Measurements from ENCODE around the gene KCNC4.

DNA sequence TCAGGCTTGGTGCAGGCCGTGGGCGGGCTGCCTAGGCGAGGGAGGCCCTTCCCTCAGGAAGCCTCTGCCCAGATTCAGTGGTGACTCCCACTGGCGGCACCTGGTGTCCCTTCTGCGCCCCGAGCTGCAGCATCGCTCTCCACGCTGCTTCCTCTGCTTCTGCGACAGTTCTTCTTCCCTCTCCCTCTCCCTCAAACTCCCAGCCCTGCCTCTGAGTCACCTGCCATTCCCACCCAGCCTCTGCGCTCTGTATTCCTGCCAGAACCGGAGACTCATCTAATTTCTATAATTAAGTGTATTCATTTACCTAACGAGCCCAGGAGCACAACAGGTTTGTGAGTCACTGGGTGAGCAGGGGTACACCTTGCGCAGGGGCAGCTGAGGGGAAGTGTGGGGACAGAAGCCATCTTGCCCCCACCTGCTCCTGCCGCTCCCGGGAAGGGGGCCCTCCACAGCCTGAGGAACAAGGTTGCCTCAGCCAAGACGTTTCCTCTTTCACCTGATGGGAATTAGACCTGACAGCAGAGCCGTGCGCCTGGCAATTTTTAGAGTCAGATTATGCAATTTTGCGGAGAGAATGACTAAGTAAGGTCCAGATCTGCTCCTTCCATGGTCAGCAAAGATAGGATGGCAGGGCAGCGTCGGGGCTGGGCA, 19.4 kb downstream of the KCNC4 start:
- TF ChIP-seq, protein P1, sequence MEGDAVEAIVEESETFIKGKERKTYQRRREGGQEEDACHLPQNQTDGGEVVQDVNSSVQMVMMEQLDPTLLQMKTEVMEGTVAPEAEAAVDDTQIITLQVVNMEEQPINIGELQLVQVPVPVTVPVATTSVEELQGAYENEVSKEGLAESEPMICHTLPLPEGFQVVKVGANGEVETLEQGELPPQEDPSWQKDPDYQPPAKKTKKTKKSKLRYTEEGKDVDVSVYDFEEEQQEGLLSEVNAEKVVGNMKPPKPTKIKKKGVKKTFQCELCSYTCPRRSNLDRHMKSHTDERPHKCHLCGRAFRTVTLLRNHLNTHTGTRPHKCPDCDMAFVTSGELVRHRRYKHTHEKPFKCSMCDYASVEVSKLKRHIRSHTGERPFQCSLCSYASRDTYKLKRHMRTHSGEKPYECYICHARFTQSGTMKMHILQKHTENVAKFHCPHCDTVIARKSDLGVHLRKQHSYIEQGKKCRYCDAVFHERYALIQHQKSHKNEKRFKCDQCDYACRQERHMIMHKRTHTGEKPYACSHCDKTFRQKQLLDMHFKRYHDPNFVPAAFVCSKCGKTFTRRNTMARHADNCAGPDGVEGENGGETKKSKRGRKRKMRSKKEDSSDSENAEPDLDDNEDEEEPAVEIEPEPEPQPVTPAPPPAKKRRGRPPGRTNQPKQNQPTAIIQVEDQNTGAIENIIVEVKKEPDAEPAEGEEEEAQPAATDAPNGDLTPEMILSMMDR (IDR thresholded peaks at IDR 0.05), result no peak
- no peak for TF ChIP-seq POLR2A (IDR thresholded peaks at IDR 0.05)
